CD4-positive, alpha-beta T cell (primary cell): ENCODE results near the gene PLCB1. TPM values are rescaled to one million over a fixed set of nuclear protein-coding genes. Genes with fewer than 3 reads are reported as not detected.

ENCODE experiments used
- ATAC-seq: fragments of 200-7000 bp; cut with Tn5 transposase; one replicate; pipeline ENCODE4 v1.10.0; 2022; ENCODE audit warnings: mild to moderate bottlenecking; ENCODE audit not compliant: poor library complexity
- CTCF ChIA-PET: fragments of 350-600 bp; sonication (Branson Sonifier 250); formaldehyde crosslinking; loops from one replicate; lab custom pipeline; 2021; ENCODE audit warnings: antibody characterized with exemption, inconsistent platforms; lab: Charles Lee
- POLR2A ChIA-PET: fragments of 350-600 bp; sonication (Branson Sonifier 250); formaldehyde crosslinking; loops from one replicate; lab custom pipeline; 2021; ENCODE audit warnings: antibody characterized with exemption, inconsistent platforms; lab: Charles Lee
- DNase-seq, 14 experiments: peaks; one replicate each; pipeline ENCODE4 v3.0.0-alpha.2; 2013 to 2020; ENCODE audit warnings: mixed read lengths in 2 of 14
- H3K27ac ChIP-seq, 2 donors: one replicate each; pipeline versions ENCODE4 v1.5.1 to v1.7.0; 2013; ENCODE audit warnings: low read length in 2 of 2, low read depth in 1 of 2, mild to moderate bottlenecking in 1 of 2
- H3K27me3 ChIP-seq, 2 experiments: 1 replicate in 1 of 2; 2 replicates in 1 of 2; pipeline versions ENCODE4 v1.6.1 to v1.7.0; 2013; ENCODE audit warnings: low read length in 2 of 2, control low read depth in 1 of 2, mild to moderate bottlenecking in 1 of 2, moderate library complexity in 1 of 2; ENCODE audit not compliant: insufficient read depth in 2 of 2, control insufficient read depth in 1 of 2
- H3K36me3 ChIP-seq: one replicate; pipeline ENCODE4 v1.6.1; 2013; ENCODE audit warnings: low read length, control low read depth; ENCODE audit not compliant: insufficient read depth
- H3K4me1 ChIP-seq: one replicate; pipeline ENCODE4 v1.6.1; 2013; ENCODE audit warnings: low read length, control low read depth; ENCODE audit not compliant: insufficient read depth
- H3K4me3 ChIP-seq: one replicate; pipeline ENCODE4 v1.5.1; 2013; ENCODE audit warnings: mild to moderate bottlenecking, low read length, moderate library complexity
- H3K9me3 ChIP-seq, 2 experiments: 1 replicate in 1 of 2; 2 replicates in 1 of 2; pipeline versions ENCODE4 v1.6.1 to v1.7.0; 2013; ENCODE audit warnings: low read length in 2 of 2, mild to moderate bottlenecking in 2 of 2, control low read depth in 1 of 2, moderate library complexity in 1 of 2; ENCODE audit not compliant: control insufficient read depth in 1 of 2, insufficient read depth in 1 of 2
- H3K27ac Mint-ChIP-seq: one replicate; pipeline ENCODE4 v1.8.0; 2020; ENCODE audit warnings: mixed read lengths
- H3K27me3 Mint-ChIP-seq: one replicate; pipeline ENCODE4 v1.8.0; 2021; ENCODE audit warnings: mixed read lengths
- H3K36me3 Mint-ChIP-seq: one replicate; pipeline ENCODE4 v1.8.0; 2021; ENCODE audit warnings: low read depth, mixed read lengths
- H3K4me1 Mint-ChIP-seq: one replicate; pipeline ENCODE4 v1.8.0; 2021; ENCODE audit warnings: low read depth, mixed read lengths
- H3K4me3 Mint-ChIP-seq: one replicate; pipeline ENCODE4 v1.8.0; 2020; ENCODE audit warnings: mild to moderate bottlenecking, mixed read lengths
- H3K9me3 Mint-ChIP-seq: one replicate; pipeline ENCODE4 v1.8.0; 2020; ENCODE audit warnings: mixed read lengths
- CTCF ChIP-seq: fragments of 200-600 bp; IDR thresholded peaks from one replicate; pipeline ENCODE4 v1.8.0; 2022; ENCODE audit warnings: antibody characterized with exemption, mild to moderate bottlenecking
- intact Hi-C, 2 experiments: fragments of 100-400 bp; cut with DNase I in 1 of 2; cut with micrococcal nuclease in 1 of 2; formaldehyde crosslinking; loops; one replicate each; pipeline versions ENCODE4 v1.15.1 to v1.9.0; 2023 to 2025; cut with DNase I, micrococcal nuclease
- total RNA-seq, 174 experiments: library from RNA in 2 of 174; stranded (reverse) in 2 of 174; gene quantifications; one replicate each; pipeline ENCODE4 v1.2.3 and lab custom pipeline; 2021 to 2026

PLCB1 gene
- total RNA-seq, 2 experiments from 2014 or later: 3.8 to 5.6 TPM

- peaks cover 10% of the 10 kb centered on the region for H3K4me1 Mint-ChIP-seq
- POLR2A ChIA-PET: no interaction called here
- DNase-seq (no peak), ATAC-seq (no peak)
- intact Hi-C loops: no loop called here
- Histone ChIP-seq H3K27me3 (no peaks in the 10 kb centered on the region), H3K4me1 (peaks cover 3% of the 10 kb centered on the region), H3K9me3 (no peaks in the 10 kb centered on the region), H3K4me3 (no peak overlapping the region), H3K36me3 (no peaks in the 10 kb centered on the region), H3K27ac (no peak overlapping the region)
- H3K27me3 Mint-ChIP-seq: no peaks in the 10 kb centered on the region
- no peak overlapping the region for H3K27ac Mint-ChIP-seq
- H3K9me3 Mint-ChIP-seq: no peaks in the 10 kb centered on the region
- no peaks in the 10 kb centered on the region for H3K36me3 Mint-ChIP-seq
- CTCF ChIA-PET: no interaction called here
- no peak for TF ChIP-seq CTCF
- H3K4me3 Mint-ChIP-seq: no peak overlapping the region
These were observed 240.8 kb downstream of the PLCB1 start for GRCh38 chr20:8372824-8373380.

DNA sequence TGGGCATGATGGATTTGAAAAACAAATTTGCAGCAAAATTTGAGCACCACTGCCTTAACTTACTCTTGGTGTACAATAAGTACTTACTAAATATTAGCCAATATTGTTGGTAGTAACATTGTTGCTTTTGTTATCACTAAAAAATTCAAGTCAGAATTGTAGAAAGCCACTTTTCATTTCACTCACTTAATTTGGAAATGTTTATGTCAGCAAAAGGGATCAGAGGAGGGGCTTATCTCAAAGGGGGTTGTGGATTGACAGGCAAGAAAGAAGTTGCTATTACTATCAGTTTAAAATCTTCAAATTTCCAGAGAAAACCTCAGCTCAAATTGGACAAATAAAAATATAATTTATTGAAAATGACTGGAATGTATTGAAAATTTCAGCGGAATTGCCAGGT lies 241.5 kb downstream of the PLCB1 start:
- H3K36me3 Mint-ChIP-seq: no peaks in the 10 kb centered on the region
- Histone ChIP-seq H3K27me3 (no peaks in the 10 kb centered on the region), H3K27ac (no peak overlapping the region), H3K4me1 (no peaks in the 10 kb centered on the region), H3K36me3 (no peaks in the 10 kb centered on the region), H3K9me3 (no peaks in the 10 kb centered on the region), H3K4me3 (no peak overlapping the region)
- DNase-seq: no peak
- H3K9me3 Mint-ChIP-seq: no peaks in the 10 kb centered on the region
- no peaks in the 10 kb centered on the region for H3K27me3 Mint-ChIP-seq
- ChIA-PET POLR2A (no interaction called here), CTCF (no interaction called here)
- no peak overlapping the region for H3K27ac Mint-ChIP-seq
- no peak overlapping the region for H3K4me3 Mint-ChIP-seq
- no peak for ATAC-seq
- H3K4me1 Mint-ChIP-seq: peaks cover 9% of the 10 kb centered on the region
- no peak for TF ChIP-seq CTCF
- intact Hi-C loops: no loop called here

GRCh38 chr20:8375898-8376297 lies 243.8 kb downstream of the PLCB1 start:
- no peaks in the 10 kb centered on the region for H3K4me1 Mint-ChIP-seq
- H3K27me3 Mint-ChIP-seq: no peaks in the 10 kb centered on the region
- H3K27ac ChIP-seq: no peak overlapping the region
- H3K36me3 ChIP-seq: no peaks in the 10 kb centered on the region
- ChIA-PET CTCF (no interaction called here), POLR2A (no interaction called here)
- ATAC-seq: no peak
- H3K4me3 Mint-ChIP-seq: no peak overlapping the region
- TF ChIP-seq CTCF: no peak
- H3K27ac Mint-ChIP-seq: no peak overlapping the region
- H3K4me3 ChIP-seq: no peak overlapping the region
- intact Hi-C loops: no loop called here
- no peak for DNase-seq
- no peaks in the 10 kb centered on the region for H3K9me3 ChIP-seq
- H3K27me3 ChIP-seq: no peaks in the 10 kb centered on the region
- no peaks in the 10 kb centered on the region for H3K9me3 Mint-ChIP-seq
- no peaks in the 10 kb centered on the region for H3K36me3 Mint-ChIP-seq
- H3K4me1 ChIP-seq: no peaks in the 10 kb centered on the region
